NCI-H2196 (cell line): ENCODE data around the gene ZNF436.

Experiments
- DNase-seq: peaks from one replicate; lab custom pipeline; 2025; ENCODE audit not compliant: unreplicated experiment; lab: John Stamatoyannopoulos, UW

Gene ZNF436

DNA sequence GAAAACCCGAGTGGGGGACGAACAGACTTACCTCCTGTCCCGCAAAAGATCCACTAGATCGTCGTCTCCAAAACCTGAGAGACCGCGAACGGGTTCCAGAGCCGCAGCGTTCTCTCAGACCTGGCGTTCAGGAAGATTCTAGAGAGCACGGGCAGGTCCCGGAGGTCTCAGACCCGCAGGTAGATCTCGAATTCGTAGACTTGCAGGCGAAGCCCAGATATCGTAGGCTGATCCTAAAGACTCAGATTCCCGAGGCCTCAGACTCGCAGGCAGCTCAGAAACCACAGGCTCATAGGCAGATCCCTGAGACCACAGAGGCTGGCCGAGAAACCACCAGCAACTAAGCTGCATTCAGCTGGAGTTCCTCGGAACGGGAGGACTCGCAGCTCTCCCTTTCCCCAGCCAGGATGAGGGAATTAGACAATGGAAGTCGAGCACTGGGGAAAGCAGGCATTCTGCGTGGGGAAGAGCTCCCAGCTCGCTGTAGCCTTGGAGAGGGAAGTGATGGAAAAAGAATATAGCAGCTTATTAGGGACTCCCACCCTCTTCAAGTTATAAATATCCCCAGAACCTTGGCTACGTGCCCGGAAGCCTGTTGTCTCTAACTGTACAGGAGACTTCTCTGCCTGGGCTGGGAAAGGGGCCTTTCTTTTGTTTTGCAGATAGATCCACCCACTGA, at the start of gene ZNF436:
Gene ZNF436, minus strand, starts transcription at position 502 of the 679 bp plus-strand sequence. CDS start 1,831 bp downstream, outside the sequence.
- peak; percentile 67 for DNase-seq

DNA sequence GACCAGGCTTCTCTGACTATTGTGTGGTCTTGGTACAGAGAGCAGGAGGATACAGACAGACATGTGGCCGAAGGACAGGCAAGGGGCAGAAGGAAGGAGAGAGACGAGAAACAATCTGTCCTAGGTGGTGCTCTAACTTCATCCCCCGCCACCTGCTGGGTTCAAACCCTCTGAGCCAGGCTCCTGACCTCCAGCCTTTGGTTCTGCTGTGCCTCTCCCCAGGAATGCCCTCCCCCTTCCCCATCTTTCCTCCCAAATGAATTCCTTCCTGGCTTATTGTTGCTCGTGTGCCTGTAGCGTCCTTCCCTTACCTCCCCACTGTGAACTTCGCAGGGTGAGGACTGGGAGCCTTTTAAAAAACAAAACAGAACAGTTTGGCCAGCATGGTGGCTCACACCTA, 49.5 kb upstream of the ZNF436 start:
- no peak for DNase-seq

DNA sequence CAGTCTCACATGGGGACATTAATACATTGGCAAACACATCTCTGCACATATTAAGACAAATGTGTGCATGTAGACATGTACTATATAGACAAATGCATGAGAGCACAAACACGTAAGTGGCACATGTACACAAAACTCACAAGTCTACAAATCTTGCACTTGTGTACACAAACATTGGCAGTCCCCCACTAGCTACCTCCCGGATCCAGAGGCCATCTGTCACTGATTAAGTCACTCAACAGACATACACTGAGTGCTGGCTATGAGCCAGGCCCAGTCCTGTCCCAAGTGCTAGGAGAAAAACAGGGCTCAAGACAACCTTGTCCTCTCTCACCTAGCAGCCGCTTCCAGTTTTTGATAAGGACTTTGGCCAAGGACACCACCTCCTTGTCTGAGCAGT, 47.9 kb upstream of the ZNF436 start:
- peak; percentile 11 for DNase-seq

DNA sequence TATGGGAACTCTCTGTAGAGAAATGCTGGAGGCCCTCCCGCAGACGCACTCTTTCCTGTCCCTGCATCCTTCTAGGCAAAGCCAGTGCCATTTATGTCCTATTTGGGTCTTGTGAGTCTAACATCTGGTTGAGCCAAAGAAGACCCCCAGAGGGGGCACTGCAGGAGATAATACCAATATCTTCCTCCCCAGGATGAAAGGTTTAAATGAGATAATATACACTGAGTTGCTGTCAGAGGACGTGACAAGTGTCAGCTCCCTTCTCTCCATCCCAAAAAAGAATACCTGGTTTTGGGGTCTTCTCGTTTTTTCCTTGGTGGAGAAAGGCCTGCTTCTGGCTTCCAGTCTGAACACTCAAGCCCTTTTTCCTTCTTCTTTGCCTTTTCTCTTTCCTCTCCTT, 47.3 kb upstream of the ZNF436 start:
- no peak for DNase-seq

DNA sequence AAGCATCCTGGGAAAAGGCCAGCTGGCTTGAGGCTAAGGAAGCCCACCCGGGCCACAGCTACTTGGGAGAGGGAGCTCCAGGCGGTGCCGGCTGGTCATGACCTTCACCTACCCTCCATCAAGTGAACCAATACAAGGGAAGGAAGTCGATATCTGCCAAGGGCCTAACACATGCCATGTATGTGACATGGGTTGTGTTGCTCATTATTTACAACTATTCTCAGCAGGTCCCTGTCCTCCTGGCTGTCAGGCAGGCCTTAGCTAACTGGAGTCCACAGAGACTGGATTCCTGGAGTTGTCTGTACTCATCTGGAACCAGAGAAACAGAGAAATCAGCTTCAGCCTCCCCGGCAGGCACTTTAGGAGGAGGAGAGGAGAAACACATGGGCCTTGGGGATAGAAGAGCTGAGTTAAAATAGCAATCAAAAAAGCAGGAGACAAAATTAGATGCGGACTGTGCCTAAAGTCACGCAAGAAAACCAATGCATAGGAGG, 39.2 kb upstream of the ZNF436 start:
- no peak for DNase-seq

DNA sequence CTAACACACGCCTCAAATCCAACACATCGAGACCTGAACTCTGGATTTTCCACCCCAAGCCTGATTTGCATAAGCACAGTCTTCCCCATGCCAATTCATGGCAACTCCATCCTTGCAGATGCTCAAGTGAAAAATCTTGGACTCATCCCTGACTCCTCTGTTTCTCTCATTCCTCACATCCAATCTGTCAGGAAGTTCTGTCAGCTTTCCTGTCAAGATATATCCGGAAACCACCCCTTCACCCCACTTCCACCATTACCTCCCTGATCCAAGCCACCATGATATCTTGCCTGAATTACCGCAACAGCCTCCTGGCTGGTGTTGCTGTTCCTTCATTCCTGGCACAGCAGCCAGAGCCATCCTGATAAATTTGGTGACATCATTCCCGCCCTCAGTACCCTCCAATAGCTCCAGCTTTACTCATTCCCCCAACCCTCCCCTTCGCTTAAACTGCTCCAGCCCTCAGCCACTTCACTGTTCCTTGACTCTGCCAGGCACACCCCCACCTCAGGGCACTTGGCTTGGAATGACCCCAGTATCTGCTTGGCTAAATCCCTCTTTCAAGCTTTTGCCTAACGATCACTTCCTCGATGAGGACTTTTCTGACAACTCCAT, 37.5 kb upstream of the ZNF436 start:
- no peak for DNase-seq

DNA sequence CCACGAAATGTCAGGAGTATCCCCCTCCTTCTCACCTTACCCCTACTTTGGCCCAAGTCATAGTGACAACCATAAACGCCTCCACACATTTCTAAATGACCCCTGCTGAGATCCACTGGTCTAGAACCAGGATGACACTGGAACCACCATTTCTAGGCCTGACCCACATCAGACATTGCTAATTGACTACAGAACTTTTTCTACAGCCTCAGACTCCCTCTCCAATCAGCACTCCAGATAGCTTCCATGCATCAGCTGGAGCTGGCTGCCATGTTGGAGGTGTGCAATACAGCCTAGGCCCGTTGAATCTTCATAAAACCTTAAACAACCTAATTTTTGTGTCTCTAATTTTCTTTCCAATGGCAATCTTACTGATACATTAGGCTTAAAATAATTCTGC, 36.3 kb upstream of the ZNF436 start:
- no peak for DNase-seq

DNA sequence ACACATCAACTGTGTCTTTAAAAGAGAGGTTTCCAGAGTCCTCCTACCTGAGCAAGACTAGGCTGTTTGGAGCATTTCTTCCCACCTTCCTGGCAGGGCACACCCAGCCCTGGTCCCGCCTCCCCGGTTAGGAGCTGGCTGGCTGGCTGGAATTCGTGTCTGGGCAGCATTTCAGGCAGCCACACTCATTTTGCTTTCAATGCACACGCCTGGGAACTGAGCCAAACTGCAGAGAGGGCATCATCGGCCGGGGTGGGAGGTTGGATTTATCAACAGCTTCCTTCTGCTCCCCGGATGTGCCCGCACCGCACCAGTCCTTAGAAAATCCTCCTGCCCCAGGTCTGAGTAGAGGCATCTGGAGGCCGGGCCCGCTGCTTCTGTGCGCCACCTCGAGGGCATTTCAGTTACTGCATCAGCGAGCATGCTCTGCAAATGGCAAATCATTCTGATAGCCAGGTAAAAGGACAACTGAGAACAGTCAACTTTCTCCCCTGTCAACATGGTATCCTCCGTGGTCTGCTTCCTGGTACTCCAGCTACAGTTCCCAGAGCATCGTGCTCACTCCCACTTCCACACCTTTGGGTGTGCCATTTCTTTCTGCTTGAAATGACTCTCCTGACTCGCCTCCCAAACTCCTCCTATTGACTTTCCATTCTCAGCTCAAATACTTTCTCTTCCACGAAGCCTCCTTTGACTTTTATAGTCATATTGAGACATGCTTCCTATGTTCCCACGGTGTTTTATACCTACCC, 34.3 kb upstream of the ZNF436 start:
- DNase-seq = peak; percentile 99

DNA sequence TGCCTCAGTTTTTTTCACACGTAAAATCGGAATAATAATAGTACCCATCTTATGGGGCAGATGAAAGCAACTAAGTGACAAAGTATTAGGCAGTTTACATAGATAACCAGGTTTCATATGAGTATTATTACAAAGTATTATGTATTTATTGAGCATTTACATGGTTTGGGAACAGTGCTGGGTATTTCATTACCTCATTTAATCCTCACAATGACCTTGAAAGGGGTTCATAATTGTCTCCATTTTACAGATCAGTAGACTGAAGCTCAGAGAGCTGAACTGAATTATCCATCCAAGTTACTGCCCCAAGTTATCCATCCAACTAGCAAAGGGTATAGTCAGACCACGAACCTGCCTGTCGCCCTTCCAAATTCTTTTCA, 33.7 kb upstream of the ZNF436 start:
- no peak for DNase-seq

DNA sequence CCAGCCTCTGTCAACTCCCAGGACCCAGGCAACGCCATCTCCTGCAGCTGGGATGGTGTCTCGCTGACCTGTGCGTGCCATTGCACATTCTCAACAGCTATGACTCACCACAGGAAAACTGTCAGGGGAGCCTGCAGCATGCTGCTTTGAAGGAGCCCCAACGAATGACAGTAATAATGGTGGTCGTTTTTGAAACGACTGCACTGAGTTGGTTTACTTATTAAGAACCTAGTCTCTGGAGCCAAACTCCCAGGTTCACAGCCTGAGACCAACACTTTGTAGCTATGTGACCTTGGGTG, 33.4 kb upstream of the ZNF436 start:
- DNase-seq = no peak

DNA sequence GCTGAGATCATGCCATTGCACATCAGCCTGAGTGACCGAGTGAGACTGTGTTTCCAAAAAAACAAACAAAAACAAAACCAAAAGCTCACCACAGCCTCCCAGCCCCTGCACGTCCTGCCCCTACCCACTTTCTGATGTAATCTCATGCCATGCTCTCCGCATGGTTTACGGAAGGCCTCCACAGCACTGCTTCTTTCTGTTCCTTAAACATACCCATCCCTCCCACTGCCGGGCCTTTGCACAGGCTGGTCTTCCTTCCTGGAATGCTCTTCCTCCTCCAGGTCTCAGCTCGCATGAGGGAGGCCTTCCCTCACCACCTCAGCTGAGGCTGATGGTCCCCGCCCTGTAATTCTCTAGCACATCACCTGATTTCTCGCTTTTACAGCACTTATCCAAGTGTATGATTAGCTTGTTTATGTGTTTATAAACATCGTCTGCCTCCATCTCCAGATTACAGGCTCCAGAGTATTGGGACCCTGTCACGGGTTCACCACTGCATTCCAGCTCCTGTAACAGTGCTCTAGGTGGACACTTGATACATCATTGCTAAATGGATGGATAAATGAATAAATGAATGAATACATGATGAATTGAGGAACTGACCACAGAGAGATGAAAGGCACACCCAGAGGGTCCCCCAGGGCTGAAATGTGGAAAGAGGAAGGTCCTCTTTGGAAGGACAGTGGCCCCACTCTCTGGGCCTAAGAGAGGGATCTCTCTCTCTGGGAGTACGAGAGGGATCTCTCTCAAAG, 32.8 kb upstream of the ZNF436 start:
- no peak for DNase-seq

DNA sequence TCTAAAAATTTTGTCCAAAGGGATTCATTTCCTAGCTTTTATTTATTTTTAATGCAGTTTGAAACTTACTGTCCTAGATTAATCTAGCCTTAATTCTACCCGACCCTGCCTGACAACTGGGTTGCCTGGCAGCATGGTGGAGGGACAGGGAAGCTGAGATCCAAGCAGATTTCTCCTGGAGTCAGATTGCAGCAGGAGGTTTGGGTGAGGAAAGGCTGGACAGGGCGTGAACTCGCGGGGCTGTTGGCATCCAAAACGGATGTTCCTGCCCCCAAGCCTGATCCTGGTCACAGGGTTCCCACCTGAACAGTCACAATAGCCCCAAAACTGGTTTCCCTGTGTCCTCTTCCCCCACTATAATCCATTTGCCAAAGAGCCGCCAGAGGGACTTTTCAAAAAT, 31.7 kb upstream of the ZNF436 start:
- DNase-seq = no peak

DNA sequence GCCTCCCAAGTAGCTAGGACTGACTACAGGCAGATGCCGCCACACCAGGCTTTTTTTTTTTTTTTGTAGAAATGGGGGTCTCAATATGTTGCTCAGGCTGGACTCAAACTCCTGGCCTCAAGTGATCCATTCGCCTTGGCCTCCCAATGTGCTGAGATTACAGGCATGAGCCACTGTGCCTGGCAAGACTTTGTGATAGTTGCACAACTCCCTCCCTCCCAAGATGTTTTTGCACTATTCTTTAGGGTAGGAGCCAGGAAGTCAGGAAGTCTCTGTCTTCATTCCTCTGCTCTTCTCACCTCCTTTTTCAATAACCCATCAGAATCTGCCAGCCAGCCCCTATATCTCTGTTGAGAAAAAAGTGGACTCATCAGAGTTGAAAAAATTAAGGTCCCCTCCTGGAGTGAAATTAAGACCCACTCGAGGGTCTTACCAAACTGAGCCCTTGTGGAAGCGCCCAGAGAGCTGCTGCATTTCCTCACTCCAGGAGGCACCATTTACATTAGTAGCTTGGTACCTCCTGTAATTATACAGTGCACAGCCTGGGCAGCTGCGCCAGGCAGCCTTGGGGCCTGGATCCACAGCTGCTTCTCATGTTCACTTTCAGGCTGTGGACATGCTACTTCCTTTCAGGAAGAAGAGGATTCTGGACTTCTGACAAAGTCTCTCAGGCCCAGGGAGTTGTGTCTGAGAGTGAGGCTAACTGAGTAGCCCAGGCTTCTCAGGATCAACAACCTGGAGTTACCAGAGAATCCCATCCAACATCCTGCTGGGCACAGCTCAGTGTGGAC, 30.9 kb upstream of the ZNF436 start:
- DNase-seq = no peak

DNA sequence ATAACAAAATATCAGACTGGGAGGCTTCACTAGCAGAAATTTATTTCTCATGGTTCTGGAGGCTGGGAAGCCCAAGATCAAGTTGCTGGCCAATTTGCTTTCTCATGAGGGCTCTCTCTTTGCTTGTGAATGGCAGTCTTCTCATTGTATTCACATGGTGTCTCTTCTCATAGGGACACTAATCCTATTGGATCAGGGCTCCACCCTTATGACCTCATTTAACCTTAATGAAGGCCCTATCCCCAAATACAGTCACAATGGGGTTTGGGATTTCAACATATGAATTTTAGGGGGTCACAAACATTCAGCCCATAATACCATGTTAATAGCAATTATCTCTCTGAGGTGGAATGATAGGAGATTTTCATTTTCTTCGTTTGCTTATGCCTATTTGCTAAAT, 29.6 kb upstream of the ZNF436 start:
- DNase-seq = no peak

DNA sequence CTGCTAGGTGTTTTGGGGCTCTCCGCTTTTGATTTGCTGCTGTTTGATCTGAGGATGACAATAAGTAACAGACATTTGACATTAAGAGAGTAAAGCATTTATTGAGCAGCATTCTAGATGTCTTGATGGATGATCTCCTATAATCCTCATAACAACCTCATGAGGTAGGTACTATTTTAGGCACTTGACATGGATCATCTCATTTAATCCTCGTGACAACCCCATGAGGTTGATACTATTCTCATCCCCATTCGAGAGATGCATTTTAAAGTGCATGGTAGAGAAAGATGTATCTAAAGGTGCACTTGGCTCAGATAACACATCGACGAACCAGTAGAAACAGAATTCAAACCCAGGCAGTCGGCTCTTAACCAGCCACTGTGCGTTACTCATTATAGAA, 28.3 kb upstream of the ZNF436 start:
- DNase-seq = no peak

DNA sequence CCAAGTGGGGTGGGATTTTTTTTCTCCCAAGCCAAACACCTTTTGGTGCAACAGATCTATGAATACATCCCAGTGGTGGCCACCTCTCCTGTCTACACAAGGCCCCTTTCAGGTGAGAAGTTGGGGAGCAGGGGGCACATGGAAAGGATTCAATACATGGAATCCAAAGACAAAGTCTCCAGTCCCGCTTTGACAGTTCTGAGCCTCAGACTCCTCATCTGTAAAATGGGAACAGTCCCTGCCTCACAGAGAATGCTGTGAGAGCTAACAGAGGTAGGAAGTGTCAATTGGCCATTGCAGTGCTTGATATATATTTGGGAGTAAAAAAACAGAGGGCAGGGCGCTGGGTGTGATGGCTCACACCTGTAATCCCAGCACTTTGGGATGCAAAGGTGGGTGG, 26.7 kb upstream of the ZNF436 start:
- no peak for DNase-seq

DNA sequence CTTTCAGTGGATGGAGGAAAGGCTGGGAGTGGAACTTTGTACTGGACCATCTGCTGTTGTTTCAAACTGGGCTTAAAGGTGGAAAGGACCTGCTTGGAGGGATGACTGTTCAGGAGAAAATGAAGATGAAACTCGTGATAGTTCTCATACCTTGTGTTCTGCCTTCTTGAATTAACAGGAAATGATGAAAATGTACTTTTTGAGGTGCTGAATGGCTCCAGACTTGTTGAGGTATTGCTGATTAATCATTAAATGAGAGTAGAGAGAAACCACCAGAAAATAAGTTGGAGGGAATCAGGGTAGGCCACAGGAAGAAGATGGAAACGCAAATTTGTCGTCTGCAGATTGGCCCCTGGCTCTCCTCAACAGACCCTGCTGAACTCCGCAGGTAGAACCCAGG, 26.2 kb upstream of the ZNF436 start:
- DNase-seq = no peak

DNA sequence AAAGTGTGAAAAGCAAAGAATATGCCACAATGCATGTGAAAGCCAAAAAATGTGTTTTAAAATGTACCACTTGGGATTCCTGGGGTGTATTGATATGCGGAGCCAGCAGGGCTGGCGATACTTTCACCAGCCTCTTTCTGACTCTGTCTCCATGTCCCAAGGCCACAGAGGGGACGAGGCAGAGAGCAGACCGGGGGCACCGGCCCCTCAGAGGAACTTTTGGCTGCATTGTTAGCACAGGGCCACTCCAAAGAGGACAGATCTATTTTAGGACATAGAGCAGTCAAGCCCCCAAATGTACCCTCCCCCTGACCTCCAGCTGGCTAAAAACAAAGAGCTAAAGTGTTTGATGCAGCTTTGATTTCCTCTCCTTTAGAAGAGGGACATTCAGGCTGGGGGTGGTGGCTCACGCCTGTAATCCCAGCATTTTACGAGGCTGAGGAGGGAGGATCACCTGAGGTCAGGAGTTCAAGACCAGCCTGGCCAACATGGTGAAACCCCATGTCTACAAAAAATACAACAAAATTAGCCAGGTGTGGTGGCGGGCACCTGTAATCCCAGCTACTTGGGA, 25.6 kb upstream of the ZNF436 start:
- DNase-seq = no peak

DNA sequence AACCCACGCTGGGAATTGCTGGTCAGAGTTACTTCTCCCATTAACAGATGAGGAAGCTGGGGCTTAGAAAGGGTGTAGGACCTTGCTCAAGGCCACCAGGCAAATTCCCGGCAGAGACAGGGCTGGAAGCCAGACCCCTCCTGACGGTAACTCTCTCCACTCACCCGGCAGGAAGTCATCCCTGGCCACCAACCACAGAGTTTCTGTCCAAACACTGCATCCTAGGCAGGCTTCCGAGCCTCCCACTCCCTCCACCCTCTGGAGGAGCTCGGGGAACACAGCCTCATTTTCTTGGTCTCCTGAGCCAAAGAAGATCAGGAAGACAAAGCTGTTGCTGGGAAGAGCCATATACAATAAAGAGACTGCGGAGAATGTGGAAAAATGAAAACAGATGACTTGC, 25.0 kb upstream of the ZNF436 start:
- DNase-seq = no peak

DNA sequence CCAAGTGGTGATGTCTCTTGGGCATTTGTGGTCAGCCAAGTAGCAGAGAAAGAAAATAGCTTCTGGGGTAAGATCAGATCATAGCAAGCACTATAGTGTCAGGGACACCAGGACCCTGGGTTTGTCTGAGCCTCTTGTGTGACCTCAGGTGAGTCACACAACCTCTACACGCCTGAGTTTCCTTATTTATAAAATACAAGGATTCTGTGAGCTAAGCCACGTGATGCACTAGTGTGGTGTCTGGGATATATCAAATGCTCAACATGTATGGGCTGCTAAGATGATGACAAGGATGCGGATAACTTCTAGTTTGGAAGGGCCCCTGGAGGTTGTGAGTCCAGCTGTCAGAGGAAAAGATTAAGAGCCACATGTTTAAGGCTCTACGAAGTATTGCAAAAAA, 24.5 kb upstream of the ZNF436 start:
- no peak for DNase-seq

DNA sequence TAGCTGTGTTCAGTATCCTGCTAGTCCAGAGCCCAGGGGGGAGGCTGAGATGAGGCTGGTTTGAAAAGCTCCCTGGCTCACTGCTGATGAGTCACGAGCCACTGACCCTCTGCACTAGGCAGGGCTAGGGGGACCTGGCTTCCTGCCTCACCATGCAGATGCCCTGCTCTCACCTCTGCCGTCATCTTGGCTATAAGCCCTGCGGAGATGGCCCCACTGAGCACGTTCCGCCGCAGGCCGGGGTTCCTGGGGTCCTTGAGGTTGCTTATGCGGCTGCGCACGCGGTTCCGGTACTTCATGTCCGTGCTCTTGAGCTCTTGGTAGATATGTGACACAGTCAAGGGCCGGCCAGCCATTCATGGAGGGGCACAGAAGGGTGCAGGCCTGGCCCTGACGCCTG, 24.1 kb upstream of the ZNF436 start:
- no peak for DNase-seq
